IPS-15b (cell line): ENCODE results near the gene VDAC1.

ENCODE experiments used
- H3K27me3 ChIP-seq: one replicate; pipeline ENCODE4 v1.6.1; 2013; ENCODE audit warnings: low read length; ENCODE audit not compliant: control insufficient read depth, insufficient read depth
- H3K36me3 ChIP-seq: one replicate; pipeline ENCODE4 v1.6.1; 2013; ENCODE audit warnings: low read length; ENCODE audit not compliant: control insufficient read depth, insufficient read depth
- H3K4me1 ChIP-seq: one replicate; pipeline ENCODE4 v1.6.1; 2013; ENCODE audit warnings: mild to moderate bottlenecking, low read length; ENCODE audit not compliant: control insufficient read depth, insufficient read depth
- H3K4me3 ChIP-seq: one replicate; pipeline ENCODE4 v1.5.1; 2013; ENCODE audit warnings: low read depth, low read length
- H3K9ac ChIP-seq: one replicate; pipeline ENCODE4 v1.6.1; 2013; ENCODE audit warnings: low read depth, mild to moderate bottlenecking, low read length
- H3K9me3 ChIP-seq: one replicate; pipeline ENCODE4 v1.6.1; 2013; ENCODE audit warnings: mild to moderate bottlenecking, low read length; ENCODE audit not compliant: control insufficient read depth, insufficient read depth

Gene VDAC1

GRCh38 chr5:133933670-133934295 lies 71.0 kb downstream of the VDAC1 start:
- Histone ChIP-seq H3K4me3 (no peak overlapping the region), H3K9me3 (no peaks in the 10 kb centered on the region), H3K27me3 (no peaks in the 10 kb centered on the region), H3K9ac (no peak overlapping the region), H3K4me1 (no peaks in the 10 kb centered on the region), H3K36me3 (no peaks in the 10 kb centered on the region)

DNA sequence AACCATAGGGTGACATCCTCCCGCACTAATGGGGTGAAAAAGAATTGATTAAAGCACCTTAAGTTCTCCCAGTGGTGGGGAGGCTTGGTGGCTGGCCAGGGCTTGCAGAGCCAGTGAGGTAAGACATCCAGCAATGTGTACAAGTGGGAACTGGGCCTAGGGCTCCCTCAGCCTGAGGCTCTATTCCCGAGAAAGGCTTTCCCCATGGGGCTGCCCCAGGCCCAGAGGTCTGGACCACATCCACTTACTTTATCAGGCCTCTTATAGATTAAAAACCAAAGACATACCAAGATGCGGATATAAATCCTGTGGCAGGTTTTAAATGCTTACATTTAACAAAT lies 71.6 kb downstream of the VDAC1 start:
- H3K36me3 ChIP-seq = no peaks in the 10 kb centered on the region
- H3K4me1 ChIP-seq = no peaks in the 10 kb centered on the region
- H3K4me3 ChIP-seq = no peak overlapping the region
- no peak overlapping the region for H3K9ac ChIP-seq
- no peaks in the 10 kb centered on the region for H3K27me3 ChIP-seq
- H3K9me3 ChIP-seq = no peaks in the 10 kb centered on the region

GRCh38 chr5:133932441-133933168 lies 72.2 kb downstream of the VDAC1 start:
- H3K9ac ChIP-seq = no peak overlapping the region
- no peaks in the 10 kb centered on the region for H3K4me1 ChIP-seq
- H3K4me3 ChIP-seq = no peak overlapping the region
- no peaks in the 10 kb centered on the region for H3K9me3 ChIP-seq
- no peaks in the 10 kb centered on the region for H3K27me3 ChIP-seq
- no peaks in the 10 kb centered on the region for H3K36me3 ChIP-seq

DNA sequence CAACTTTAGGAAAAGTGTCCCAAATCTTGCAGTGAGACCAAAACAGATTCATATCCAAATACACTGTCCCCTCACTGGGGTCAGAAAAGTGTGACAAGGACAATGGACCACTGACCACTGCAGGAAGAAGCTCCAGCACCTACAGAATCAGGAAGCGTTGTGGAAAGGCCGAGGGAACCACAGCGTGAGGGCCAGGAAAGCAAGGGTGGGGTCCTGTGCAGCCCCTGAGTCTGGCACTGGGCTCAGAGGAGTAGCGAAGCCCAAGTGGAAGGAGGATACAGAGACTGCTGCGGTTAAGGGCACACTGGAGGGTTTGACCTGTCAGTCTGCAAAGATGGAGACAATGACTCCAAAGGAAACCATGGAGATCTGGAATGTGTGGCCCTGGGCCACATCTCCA lies 73.2 kb downstream of the VDAC1 start:
- Histone ChIP-seq H3K9ac (no peak overlapping the region), H3K4me1 (no peaks in the 10 kb centered on the region), H3K36me3 (no peaks in the 10 kb centered on the region), H3K9me3 (no peaks in the 10 kb centered on the region), H3K4me3 (no peak overlapping the region), H3K27me3 (no peaks in the 10 kb centered on the region)

DNA sequence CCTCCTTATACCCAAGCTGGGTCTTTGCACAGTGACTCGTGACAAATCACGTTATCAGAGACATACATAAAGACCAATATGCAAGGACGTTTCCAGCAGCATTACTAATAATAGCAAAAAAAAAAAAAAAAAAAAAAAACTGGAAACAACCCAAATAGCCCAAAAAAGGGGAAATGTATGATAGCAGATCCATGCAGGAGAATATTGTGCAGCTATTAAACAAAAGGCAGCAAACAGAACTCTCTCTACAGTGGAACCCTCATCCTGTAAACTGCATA lies 74.0 kb downstream of the VDAC1 start:
- Histone ChIP-seq H3K27me3 (no peaks in the 10 kb centered on the region), H3K9me3 (no peaks in the 10 kb centered on the region), H3K4me3 (no peak overlapping the region), H3K9ac (no peak overlapping the region), H3K4me1 (no peaks in the 10 kb centered on the region), H3K36me3 (no peaks in the 10 kb centered on the region)

DNA sequence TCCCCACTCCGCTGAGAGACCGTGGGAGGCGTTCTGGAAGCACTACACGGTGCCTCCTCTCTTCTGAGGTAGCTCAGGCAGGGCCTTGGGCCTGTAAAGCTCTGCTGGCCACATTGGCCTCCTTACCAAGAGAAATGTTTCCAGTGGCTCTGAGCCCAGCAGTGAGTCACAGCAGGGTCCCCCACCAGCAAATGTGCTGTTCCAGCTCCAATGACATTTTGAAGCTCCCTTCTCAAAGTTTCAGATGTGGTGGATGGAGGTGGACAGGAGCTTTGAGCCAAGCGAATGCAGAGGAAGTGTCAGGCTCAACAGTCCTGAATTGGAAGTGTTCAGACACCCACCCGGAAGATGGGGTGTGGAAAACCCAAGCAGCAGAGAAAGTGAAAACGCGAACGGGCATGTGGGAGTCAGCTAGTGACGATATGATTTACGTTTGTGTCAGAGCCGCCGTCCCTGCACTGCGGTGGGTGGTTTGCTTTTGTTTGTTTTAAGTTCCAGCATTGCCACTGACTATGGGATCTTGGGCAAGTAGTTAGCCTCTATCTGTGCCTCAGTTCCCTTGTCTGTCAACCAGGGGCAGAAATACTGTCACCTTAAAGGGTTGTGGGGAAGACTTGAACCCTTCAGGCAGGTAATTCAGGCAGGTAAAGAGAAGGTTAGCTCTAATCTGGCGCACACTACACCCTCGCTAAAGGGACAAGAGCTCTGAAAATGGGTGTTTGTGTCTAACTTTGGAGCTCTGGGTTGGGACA lies 74.5 kb downstream of the VDAC1 start:
- Histone ChIP-seq H3K27me3 (no peaks in the 10 kb centered on the region), H3K9me3 (no peaks in the 10 kb centered on the region), H3K36me3 (no peaks in the 10 kb centered on the region), H3K4me3 (no peak overlapping the region), H3K9ac (no peak overlapping the region), H3K4me1 (no peaks in the 10 kb centered on the region)

- Histone ChIP-seq H3K4me3 (no peak overlapping the region), H3K9me3 (no peaks in the 10 kb centered on the region), H3K9ac (no peak overlapping the region), H3K36me3 (no peaks in the 10 kb centered on the region), H3K4me1 (no peaks in the 10 kb centered on the region), H3K27me3 (no peaks in the 10 kb centered on the region)
Observed at GRCh38 chr5:133928587-133929393, 76.0 kb downstream of the VDAC1 start.

DNA sequence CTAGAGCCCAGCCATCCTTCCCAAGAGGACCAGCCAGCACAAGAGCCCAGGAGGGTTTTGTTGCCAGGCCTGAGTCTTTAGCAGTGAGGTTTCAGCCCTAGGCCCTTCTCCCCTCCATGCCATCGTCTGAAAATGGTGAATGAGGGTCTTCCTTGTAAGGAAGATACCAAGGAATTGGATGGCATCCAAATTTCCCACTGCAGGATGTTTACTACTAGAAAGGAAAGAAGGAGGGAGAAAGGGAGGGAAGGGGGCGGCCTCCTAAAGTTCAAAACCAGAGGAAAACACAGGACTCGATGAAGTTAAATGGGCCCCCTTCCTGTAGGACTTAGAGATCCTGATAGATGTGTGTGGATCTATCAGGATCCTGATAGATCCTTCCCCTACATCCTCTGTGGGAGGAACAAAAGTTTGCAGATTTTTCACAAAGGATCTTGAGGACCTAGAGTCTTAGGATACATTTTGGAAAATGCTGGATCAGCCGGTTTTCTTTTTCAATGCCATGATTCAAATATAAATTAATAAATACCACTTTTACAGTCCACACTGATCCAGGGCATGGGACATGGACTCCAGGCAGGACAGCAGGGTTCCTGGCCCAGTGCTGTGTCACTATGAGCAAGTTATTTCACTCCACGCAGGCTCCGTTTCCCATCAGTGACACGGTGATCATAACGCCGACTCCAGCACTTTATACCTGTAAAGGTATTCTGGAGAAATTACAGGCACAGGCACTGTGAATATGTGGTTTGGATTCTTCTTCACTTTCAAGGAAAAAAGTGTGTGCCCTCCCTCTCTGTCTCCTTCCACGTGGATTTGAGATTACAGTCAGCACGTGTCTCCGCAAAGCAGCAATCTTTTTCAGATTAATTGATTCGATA lies 77.2 kb downstream of the VDAC1 start:
- Histone ChIP-seq H3K9ac (no peak overlapping the region), H3K27me3 (no peaks in the 10 kb centered on the region), H3K4me1 (no peaks in the 10 kb centered on the region), H3K4me3 (no peak overlapping the region), H3K36me3 (no peaks in the 10 kb centered on the region), H3K9me3 (no peaks in the 10 kb centered on the region)

- Histone ChIP-seq H3K9me3 (no peaks in the 10 kb centered on the region), H3K4me3 (no peak overlapping the region), H3K4me1 (no peaks in the 10 kb centered on the region), H3K9ac (no peak overlapping the region), H3K27me3 (no peaks in the 10 kb centered on the region), H3K36me3 (no peaks in the 10 kb centered on the region)
Observed at GRCh38 chr5:133926489-133927299, 78.1 kb downstream of the VDAC1 start.

DNA sequence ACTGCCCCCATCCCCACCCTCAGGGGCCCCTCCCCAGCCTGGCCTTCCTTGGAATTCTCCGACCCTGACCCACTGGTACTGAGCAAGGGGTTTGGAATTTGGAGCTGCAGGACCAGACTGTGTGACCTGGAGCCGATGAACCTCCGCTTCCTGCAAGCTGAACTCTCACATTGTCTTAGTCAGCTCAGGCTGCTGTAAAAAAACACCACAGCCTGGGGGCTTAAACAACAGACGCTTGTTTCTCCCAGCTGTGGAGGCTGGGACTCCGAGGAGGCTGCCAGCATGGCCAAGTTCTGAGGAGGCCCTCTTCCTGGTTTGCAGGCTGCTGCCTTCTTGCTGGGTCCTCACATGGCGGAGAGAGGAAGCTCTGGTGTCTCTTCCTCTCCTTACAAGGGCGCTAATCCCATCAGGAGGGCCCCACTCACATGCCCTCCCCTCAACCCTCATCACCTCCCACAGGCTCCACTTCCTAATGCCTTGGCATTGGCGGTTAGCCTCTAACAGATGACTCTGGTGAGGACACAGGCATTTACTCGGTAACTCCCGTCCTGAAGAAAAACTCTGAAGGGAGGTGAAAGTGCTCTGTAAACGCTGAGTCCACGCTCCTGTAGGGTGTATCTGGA lies 78.8 kb downstream of the VDAC1 start:
- Histone ChIP-seq H3K4me1 (no peaks in the 10 kb centered on the region), H3K27me3 (no peaks in the 10 kb centered on the region), H3K9me3 (no peaks in the 10 kb centered on the region), H3K36me3 (no peaks in the 10 kb centered on the region), H3K4me3 (no peak overlapping the region), H3K9ac (no peak overlapping the region)
